NCI-H2107 (cell line): ENCODE data around the gene TBX21.
A peak's percentile ranks its signal among the peaks of the same experiment; 100 is the strongest.

ENCODE experiments used
- DNase-seq: peaks from one replicate; lab custom pipeline; 2025; lab: John Stamatoyannopoulos, UW

TBX21 gene

GRCh38 chr17:47733047-47733673 is at the start of gene TBX21:
Gene TBX21 (plus strand): TSS chr17:47733236. CDS start chr17:47733455, 219 bp downstream.
- DNase-seq = peak; percentile 18

GRCh38 chr17:47684025-47684424 is 49.0 kb upstream of the TBX21 start:
- DNase-seq = no peak

DNA sequence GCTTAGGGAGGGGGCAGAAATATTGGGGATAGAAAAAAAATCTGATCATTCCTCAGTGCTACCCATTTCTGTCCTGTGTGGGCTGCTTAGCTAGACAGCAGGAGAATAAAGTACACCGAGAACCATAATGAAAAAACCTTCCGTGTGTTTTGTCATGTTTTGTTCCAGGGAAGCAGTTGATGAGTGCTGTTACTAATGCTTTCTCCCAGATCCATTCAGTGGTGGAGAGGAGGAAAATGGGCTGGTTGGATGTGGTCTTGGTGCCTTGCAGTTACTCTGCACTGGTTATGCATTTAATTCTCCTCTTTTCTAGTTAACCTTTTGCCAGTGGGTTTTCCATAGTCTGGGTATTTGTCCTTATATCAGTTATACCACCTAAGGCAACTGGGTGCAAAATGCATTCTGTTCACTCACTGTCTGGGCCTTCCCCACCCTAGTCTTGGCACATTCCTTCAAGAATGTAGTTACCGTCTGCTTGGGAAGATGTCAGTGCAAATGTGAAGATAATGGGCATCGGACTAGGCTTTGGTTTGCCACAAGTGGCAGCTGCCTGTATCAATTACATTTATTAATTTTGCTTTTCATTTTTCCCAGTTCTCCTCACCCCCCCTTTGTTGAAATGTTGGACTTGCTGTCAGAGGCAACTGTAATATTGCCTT is 48.4 kb upstream of the TBX21 start:
- no peak for DNase-seq

DNA sequence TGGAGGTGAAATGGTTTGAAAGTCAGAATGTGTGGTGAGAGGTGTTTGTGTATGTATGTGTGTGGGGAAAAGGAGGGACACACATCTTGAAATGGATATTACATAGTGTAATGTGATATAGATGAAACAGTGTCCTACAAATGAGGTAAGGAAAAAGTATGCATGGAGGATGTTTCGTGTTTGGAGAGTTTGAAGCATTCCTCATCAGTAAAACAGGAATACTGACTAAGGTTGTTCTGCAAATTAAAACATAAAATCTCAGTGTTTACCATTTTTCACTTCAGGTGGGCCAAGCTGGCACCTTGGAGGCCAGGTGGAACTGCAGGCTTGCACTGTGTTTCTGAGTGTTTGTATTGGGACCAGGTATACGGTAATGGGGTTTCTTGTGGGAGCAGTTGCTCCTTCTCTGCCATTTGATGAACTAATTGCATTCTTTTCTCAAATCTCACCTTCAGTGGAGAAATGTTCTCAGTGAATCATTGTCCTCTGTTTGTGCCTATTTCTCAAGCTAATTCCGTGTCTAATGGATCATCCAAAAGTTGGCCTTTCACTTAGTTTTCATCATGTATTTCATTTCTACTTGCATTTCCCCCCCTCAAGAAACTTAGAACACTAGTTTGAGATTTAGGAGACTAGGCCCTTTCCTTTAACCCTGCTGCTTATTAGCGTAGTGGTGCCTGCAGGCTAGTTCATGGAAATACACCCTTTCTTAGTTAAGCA is 47.3 kb upstream of the TBX21 start:
- DNase-seq = no peak

DNA sequence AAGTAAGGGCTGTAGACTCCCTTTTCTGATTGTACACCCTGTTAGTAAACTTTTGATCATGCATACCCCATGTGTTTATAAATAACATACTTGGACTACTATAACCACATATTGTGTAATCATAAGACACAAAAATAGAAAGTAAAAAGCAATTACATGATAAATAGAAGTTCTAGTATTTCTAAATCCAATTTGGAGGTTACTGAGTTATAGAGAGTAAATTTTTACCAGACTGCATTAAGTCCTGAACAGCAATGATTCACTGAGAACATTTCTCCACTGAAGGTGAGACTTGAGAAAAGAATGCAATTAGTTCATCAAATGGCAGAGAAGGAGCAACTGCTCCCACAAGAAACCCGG is 46.8 kb upstream of the TBX21 start:
- no peak for DNase-seq

- no peak for DNase-seq
Measured at GRCh38 chr17:47686664-47687327, 46.2 kb upstream of the TBX21 start.

GRCh38 chr17:47687328-47687690 is 45.7 kb upstream of the TBX21 start:
- DNase-seq = no peak

DNA sequence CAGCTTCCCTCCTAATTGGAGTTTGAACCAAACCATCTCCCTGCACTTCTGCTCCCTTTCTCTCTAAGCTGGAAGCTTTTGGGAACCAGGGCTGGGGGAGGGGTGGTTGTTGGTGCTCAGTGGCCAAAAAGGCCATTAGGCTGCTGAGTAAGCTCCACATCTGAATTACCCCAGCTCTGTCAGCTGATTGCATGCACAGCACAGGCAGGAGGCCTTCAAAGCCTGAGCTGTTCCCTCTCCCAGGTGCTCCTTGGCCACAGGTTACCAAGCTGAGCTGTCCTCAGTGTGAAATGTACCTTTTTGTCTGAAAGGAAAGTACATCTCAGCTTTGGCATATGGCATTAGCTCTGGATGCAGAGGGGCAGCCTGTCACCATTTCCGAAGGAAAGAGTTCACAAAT is 45.3 kb upstream of the TBX21 start:
- DNase-seq = no peak

- DNase-seq = no peak
Measured at GRCh38 chr17:47690121-47690520, 42.9 kb upstream of the TBX21 start.

DNA sequence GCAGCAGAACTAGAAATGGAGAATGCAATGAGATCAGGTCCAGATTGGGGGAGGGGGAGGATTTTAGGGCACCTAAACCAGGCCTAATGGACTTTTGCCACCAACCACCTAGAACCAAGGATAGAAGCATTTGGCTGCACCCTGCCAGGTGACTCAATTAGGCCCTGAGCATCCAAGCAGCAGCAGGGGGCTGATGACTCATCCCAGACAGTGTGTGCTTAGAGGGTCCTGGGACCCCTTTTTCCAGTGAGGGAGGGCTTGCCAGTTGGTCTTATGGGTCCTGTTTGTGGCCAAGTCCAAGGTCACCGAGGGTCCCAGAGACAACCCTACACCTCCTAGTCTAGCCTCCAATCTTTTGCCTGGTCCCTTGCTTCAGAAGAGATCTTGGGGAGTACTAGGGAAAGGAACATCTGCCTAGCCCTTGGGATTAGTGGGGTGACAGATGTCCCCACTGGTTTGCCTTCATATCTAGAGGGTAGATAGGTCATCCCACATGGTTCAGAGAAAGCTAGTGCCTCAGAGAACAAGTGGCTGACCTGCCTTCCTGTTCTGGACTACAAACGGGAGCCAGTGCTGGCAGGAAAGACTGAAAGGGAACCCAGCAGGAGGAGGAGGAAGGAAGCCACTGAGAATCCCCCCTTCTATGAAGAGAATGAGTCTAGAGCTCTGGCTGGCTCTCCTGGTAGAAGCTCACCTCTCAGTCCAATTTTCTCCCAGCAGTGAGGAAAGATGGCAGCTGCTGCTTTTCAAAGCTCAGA is 40.7 kb upstream of the TBX21 start:
- no peak for DNase-seq

- DNase-seq = no peak
Measured at GRCh38 chr17:47692895-47693730, 39.9 kb upstream of the TBX21 start.

DNA sequence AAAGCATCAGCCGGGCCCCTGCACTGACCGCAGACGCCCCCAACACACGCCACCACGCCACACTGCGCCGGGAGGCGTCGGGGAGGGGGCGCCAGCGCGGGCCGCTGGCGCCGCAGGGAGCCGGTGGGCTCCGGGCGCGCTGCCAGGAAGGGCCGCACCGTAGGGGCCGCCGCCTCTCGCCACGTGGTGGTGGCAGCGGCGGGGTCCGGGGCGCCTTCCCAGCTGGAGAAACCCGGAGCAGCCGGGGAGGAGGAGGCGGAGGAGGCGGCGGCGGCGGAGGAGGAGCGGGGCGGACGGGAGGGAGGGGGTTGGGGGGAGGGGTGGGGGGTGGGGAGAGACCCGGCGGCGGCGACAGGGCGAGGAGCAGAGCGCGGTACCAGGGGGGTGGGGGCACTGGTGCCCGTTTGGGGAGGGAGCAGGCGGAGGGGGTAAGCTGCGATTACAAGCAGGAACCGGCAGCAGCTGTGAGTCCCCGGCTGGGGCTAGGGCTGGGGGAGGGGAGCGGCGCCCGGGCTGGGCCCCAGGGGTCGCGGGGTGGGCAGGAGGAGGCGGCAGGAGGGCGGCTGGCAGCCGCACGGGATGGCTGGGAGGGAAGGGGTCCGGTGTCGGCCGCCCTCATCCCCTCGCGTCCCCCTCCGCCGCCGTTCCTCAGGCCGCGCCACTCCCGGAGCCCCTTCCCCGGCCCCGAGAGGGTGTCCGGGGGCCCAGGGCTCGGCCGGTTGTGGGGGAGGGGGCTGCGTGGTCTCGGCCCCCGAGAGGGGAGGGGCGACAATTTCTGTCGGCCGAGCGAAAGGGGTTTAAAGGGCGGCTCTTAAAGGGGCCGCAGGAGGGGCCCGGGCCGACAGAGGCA is 39.1 kb upstream of the TBX21 start, which contains the start of gene TBKBP1:
TBKBP1 (plus strand) TSS at position 431 of the 850 bp plus-strand sequence. CDS start 1,952 bp downstream, outside the sequence.
- no peak for DNase-seq

DNA sequence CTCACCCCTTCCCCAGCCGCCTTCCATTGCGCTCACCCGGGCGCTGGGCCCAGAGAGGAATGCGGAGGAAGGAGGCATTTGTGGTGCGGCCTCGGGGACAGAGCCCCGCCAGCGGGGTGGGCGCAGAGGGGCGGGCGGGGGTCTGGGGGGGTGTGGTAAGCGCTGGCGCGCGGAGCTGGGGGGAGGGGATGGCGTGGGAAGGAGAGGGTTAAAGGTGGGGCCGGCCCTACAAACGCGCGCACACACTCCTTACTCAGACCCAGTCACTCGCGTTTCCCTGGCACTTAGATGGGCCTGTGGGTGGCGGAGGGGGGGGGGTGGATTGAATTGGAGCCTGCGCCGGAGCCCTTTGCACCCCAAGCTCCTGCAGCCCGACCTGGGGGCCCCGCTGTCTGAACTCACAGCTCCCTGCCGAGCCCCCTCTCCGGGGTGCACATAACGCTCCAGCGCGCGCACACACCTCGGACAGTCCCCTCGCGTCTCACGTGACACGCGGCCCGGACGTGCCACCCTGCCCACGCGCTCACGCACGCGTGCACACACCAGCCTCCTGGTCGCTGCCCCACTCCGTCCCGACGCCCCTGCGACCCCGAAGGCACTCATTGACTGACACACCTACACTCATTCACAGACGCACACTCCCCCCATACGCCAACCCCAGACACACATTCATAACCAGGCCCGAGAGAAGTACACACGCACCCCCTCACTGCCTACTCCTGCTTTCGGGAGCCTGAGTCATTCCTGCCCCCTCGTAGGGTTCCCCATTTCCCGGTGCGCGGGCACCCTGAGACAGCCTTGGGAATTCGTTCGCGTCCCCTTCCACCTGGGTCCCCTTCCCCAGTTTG is 38.2 kb upstream of the TBX21 start:
- no peak for DNase-seq

DNA sequence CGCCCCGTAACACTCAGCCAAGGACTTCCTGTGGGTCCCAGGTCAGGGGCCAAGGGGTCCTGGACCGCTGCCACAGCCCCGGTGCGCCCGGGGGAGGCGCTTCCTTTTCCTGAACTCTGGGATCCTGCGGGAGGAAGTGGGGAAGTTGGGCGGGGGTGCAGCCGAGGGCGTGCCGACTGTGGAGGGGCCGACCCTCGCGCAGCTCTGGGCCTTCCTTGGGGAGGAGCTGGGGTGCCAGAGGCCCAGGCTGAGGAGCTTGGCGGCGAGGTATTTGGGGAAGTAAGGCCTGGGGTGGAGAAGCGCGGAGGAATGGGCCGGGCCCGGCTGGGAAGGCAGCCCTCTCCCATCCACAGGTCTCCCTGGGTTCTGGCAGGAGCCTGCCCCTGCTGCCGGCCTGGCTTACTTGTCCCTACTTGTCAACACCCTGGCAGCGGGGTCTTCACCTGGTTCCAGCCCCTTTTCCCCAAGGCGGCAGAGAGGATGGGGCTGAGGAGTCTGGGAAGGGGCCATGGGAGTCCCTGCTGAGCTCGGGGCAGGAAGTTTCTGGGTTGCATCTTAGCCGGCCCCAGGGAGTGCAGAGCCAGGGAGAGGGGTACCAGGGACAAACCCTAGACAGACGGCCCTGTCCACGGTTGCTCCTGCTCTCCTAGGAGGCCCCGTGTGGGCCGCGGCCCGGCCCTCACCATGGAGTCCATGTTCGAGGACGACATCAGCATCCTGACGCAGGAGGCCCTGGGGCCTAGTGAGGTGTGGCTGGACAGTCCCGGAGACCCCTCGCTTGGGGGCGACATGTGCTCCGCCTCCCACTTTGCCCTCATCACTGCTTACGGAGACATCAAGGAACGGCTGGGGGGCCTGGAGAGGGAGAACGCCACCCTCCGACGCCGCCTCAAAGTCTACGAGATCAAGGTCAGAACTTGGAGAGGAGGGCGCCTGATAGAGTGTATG is 37.3 kb upstream of the TBX21 start:
- DNase-seq = no peak

GRCh38 chr17:47696717-47697642 is 36.1 kb upstream of the TBX21 start:
- DNase-seq = no peak

DNA sequence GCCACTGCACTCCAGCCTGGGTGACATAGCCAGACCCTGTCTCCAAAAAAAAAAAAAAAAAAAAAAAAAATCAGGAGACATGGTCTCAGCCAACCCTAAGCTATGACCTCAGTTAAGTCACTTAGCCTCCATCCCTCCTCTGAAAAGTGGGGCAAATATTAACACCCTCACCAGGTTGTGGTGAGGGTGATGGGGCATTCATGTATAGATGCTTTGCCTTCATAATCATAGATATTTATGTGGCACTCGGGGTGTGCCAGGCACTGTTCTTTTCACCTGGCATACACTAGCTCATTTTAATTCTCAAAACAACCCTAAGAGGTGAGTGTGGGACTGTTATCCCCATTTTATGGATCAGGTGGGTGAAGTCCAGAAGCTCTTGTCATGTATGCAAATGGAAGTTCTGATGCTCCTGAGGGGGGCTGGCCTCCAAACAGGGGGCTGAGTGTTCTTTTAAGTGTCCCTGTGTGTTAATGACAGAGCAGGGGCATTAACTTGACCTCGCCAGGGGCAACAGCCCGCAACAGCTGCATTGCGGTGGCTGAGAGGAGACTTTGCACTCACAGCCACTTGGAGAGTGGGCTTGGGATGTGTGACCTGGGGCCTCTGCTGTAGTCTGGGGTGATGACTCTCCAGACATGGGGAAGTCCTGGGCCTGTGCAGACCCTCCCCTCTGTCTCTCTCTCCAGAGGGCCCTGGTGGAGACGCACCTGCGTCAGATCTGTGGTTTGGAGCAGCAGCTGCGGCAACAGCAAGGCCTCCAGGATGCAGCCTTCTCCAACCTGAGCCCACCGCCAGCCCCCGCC is 34.9 kb upstream of the TBX21 start:
- DNase-seq = no peak
